GM10847 (cell line): Measurements from ENCODE around the gene ACY1.

Experiments
- POLR2A ChIP-seq: IDR thresholded peaks from 2 replicates; pipeline ENCODE4 v1.6.1; 2011; ENCODE audit not compliant: insufficient read length; ENCODE audit errors: extremely low read depth

The ACY1 gene

GRCh38 chr3:51968170-51968775 is 15.1 kb upstream of the ACY1 start:
- TF ChIP-seq POLR2A = peak; percentile 3

- TF ChIP-seq POLR2A = no peak
Measured at GRCh38 chr3:51968883-51969678, 14.3 kb upstream of the ACY1 start.

DNA sequence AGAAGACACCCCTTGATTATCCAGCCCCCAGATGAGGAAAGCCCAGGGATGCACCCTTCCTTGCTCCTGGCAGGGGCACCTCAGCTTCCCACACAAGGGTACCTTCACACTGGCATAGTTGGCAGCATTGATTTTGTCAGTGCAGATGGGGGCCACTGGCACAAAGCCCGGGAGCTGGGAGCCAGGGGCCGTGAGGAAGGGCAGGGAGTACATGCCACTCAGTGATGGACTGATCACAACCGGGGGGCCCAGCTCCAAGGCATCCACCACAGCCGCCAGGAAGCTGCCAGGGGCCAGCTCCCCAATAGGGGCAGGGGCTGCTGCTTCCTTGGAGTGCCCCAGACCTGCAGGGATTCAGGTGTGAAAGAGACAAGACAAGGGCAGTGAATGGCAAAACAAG is 13.5 kb upstream of the ACY1 start:
- TF ChIP-seq POLR2A = no peak

DNA sequence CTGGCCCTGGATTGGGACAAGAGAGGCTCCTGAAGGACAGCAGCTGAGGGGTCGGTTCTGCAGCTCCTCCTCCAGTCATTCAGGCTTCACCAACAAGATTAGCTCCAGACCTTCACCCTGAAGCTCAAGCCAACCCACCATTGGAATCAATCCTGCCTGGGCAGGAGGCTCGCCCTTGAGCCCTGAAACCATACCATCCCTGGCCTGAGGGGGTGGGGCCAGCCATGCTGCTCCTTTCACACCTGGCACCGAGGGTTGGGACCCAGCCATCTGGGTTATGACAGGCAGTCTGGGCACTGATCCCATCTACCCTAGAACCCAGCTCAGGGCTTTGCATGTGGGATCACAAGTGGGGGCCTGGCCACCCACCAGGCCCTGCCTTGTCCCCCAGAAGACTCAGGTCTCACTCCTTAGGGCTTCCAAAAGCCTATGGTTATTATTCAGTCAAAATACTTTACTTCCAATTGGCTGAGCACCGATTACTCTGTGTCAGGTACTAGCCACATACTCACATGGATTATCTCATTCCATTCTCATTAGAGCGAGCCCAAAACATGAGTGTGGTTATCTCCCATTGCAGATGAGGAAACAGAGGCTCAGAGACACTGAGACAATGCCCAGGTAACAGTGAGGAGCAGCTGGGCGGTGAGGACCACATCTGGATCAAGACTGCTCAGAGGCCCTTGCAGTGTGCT is 12.6 kb upstream of the ACY1 start:
- TF ChIP-seq POLR2A = no peak

- TF ChIP-seq POLR2A = no peak
Measured at GRCh38 chr3:51971350-51971749, 12.0 kb upstream of the ACY1 start.

- TF ChIP-seq POLR2A = no peak
Measured at GRCh38 chr3:51974277-51974962, 8.9 kb upstream of the ACY1 start.

DNA sequence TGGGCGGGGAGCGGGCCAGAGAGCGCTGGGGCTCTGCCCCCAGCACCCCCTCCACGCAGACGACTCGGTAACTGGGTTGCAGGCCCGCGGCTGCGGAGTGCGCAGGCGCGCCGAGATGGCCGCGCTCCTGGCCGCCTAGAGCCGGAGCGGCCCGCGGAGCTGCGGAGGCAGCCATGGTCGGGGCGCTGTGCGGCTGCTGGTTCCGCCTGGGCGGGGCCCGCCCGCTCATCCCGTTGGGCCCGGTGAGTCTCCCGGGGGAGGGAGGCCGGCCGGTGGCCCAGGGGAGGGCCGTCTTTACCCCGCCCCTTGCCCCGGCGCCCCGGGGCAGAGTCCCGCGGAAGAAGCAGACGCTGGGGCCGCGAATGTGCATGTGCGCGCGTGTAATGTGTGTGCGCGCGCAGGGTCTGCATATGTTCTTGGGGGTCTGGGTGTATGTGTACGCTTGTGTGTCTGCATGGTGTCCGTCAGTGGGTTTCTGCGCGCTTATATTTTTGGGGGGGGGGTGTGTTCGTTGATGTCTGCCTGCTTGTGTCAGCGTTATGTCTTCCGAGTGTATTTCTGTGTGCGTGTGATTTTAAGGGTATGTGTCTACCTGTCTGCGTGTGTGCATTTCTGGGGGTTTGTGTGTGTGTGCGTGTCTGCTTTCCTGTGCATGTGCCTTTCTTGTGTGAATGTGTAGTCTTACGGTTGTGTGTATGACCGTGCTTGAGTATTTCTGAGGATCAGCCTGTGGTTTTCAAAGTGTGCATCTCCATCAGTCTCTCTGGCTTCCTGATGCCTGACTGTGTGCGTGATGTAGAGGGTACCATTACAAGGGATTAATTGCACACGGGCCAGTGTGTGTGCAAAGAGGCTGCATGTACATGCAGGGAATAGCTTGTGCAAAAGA is 8.1 kb upstream of the ACY1 start, which contains the start of gene ABHD14A:
Gene ABHD14A, plus strand, starts transcription at position 102 of the 889 bp plus-strand sequence. Its CDS starts 72 bp downstream, at position 174.
- peak; percentile 81 for TF ChIP-seq POLR2A

DNA sequence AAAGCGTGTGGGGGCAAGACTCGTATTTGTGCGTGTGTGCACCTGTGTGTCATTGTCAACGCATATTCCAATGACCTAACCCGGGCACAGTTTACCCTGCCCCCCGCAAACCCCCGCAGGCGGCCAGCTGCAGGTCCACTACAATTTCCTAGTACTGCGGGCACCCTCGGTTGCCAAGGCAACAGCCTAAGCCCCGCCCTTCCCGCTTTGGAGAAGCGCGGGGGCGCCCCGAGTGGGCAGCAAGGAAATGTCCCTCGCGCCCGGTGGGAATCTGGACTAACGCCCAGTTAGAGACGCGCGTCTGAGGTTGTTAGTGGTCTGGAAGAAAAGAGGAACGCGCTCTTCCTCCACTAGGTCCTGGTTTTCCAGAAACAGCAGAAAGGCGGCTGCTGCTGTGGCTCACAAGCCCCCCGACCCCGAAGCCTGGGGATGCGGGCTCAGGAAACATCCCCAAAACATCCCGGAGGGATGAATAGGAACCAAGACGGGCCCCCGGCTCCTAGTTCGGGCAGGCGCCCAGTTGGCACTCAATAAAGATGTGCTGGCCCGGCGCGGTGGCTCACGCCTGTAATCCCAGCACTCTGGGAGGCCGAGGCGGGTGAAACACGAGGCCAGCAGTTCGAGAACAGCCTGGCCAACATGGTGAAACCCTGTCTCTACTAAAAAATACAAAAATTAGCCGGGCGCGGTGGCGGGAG is 7.3 kb upstream of the ACY1 start:
- TF ChIP-seq POLR2A = no peak

- TF ChIP-seq POLR2A = no peak
Measured at GRCh38 chr3:51977446-51978142, 5.7 kb upstream of the ACY1 start.

- no peak for TF ChIP-seq POLR2A
Measured at GRCh38 chr3:51978143-51978502, 5.2 kb upstream of the ACY1 start.

DNA sequence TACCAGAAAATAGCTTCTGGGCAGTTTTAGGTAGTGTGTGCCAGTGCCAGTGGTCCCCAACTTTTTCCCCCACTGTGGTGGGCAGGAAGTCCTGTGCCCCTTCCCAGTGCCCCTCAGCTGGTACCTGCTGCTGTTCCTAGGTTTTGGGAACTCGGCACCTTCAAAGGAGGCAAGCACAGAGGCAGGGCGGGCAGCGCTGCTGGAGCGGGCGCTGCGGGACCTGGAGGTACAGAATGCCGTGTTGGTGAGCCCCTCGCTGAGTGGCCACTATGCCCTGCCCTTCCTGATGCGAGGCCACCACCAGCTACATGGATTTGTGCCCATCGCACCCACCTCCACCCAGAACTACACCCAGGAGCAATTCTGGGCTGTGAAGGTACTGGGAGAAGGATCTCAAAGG is 3.1 kb upstream of the ACY1 start:
- no peak for TF ChIP-seq POLR2A

DNA sequence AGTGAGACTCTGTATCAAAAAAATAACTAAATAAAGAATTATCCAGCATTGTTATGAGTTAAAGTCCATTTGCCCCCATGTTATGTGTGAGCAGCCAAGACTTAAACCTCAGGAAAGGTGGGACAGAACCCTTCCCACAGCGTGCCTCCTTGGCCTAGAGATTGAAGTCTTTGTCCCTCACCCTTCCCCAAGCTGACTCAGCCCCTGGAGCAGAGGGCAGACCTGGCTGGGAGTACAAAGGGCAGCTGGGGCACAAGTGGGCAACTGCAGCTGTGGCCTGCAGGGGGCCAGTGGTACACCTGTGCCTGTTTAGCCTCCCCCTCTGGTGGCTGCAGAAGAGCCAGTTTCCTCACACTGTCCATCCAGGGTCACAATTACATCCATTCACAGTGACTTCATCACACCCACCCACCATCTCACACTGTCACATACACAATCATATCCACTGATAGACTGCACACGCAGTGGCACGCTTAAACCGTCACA is 940 bp upstream of the ACY1 start:
- TF ChIP-seq POLR2A = no peak

DNA sequence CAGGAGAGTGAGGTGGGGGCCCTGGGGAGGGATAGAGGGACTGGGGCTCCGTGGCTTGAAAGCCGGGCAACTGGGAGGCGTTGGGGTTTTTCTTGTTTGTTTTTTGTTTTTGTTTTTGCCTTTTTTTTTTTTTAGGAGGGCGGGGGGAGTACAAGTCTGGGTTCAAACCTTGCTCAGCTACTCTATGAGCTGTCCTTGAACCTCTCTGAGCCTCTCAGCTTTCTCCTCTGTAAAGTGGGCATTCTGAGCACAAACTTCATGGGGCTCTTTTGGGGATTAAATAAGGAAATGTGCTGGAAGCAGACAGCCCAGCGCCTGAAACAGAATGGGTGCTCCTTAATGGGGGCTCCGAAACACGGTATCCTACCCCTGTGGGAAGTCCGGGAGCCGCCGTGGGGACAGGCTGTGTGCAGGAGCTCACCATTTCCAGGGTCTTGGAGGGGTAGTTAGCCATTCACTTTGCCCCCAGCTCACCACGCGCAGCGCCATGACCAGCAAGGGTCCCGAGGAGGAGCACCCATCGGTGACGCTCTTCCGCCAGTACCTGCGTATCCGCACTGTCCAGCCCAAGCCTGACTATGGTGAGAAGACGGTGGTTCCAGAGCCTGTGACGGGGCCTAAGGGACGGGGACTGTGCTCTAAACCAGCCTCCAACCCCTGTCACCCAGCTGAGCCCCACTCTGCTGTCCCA is 388 bp downstream of the ACY1 start:
- TF ChIP-seq POLR2A = no peak
